RCC 7860 (cell line): ENCODE results near the gene COL4A3.

Experiments used
- DNase-seq: peaks from one replicate; pipeline ENCODE4 v3.0.0-alpha.2; 2015; ENCODE audit warnings: low spot score
- FAIRE-seq: peaks from 2 replicates; lab custom pipeline; 2012; peaks lifted over from hg19 to GRCh38; lab: Jason Lieb, UNC

The COL4A3 gene

DNA sequence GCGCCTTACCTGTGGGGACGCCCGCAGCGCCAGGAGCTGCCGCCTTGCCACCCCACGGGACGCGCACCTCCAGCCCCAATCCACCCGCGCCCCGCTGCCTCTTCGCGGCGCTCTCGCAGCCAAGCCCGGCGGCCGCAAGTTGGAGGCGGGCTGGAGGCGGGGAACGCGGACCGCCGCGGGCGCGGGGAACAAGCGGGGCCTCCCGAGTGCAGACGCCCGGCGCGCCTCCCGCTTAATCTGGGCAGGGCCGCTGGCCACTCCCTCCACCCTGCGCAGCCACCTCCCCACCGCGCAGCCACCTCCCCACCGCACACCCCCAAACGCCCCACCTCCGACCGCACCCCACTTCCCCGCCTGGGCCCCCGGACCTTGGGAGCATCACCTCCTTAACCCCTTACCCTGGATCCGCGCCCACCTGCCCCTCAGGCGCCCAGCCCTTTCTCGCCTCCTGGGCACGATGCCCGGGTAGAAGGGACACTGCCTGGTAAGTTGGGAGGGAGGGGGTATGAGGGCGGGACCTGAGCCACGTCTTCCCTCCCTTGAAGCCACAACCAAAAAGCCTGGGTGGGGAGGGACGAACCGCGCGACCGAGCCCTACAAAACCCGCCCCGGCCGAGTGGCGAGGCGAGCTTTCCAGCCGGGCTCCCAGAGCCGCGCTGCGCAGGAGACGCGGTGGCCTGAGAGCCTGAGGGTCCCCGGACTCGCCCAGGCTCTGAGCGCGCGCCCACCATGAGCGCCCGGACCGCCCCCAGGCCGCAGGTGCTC lies at the start of gene COL4A3, which contains the start of gene COL4A4:
TSS of gene COL4A3 (plus strand) at position 627 of the 765 bp plus-strand sequence. CDS start at position 730, 103 bp downstream.
TSS of gene COL4A4 (minus strand) at position 208 of the 765 bp plus-strand sequence. CDS start 16,722 bp downstream, outside the sequence.
- FAIRE-seq = no peak
- no peak for DNase-seq

DNA sequence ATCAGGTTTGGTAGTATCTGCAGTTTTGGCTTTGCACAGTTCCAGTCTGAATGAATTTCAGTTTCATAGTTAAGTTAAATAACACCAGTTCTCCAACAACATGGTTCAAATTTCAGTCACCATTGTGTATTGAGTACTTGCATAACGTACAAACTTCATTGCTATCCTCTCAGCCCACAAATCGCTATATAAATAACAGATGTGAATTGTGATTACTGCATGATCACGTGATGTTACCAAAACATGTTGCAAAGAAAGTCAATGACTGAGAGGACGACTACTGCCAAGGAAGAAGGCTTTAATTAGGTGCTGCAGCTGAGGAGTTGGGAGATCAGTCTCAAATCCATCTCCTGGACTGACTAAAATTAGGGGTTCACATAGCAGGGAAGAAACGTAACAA lies 48.7 kb upstream of the COL4A3 start:
- FAIRE-seq = no peak

DNA sequence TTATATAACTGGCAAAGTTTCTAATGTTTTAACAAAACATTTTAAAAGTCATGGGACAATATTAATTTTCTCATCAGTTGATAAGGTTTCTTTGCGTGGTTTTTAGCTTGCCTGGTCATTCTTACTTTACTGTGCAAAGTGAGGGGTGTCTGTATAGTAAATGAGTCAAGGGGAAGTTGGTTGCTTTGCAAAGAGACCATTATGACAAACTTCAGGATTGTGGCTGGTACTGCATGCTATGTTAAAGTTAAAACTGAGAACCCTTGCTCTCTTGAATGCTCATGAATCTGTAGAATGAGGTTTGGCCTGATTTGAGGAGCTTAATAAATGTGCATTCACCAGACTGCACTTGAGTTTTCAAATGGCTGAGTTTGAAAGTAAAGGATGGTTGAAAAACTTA lies 47.4 kb upstream of the COL4A3 start:
- DNase-seq = no peak
- FAIRE-seq = no peak

More for the DNA sequence above, 48.7 kb upstream of the COL4A3 start:
- DNase-seq = no peak

DNA sequence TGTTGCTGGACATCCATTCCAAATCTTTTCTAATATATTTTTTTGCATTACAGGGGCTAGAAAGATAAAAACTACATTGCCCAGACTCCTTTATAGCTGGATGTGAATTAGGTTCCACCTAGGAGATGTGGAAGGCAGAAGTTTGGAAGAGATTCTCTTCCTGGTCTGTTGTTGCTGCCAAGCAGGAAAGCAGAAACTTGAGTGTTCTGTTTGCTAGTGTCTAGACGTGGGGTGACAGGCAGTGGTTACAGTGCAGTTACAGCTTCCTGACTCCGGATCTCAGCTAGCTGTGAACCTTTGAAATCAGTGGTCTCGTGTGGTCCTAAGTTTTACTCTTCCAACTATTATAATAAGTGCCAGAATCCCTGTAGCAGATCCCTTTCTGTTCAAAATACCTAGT lies 46.6 kb upstream of the COL4A3 start:
- FAIRE-seq = no peak
- no peak for DNase-seq

DNA sequence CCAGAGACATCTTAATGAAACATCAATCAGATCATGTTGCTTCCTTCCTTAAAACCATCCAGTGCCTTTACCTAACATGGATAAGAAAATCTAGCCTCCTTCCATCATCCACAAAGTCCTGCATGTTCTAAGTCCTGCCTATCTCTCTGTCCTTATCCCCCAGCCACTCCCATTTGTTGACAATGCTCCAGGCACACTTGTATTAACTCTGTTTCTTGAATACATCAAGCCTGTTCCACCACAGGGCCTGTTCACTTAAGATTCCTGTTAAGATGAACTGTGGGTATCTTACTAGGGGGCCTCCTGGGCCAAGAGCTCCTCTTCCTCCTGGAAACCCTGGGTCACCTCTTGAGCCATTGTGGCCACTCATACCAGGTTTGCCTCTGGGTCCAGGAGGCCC lies 46.1 kb upstream of the COL4A3 start:
- FAIRE-seq (no peak), DNase-seq (no peak)

DNA sequence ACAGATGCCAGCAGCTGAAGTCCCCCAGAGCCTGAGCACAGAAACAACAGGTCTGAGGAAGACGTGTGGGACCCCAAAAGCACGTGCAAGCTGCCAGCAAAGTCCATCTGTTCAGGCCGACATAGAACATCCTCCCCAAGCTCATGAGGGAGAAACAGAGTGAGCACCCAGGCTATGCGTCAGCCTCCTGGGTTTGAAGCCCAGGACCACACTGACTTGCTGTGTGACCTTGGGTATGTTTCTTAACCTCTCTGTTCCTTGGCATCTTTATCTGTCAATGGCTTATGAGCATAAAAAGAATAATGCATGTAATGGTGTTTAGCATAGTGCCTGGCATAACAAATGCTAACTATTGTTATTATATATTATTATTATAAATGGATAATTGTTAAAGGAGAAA lies 40.7 kb upstream of the COL4A3 start:
- no peak for FAIRE-seq
- no peak for DNase-seq

DNA sequence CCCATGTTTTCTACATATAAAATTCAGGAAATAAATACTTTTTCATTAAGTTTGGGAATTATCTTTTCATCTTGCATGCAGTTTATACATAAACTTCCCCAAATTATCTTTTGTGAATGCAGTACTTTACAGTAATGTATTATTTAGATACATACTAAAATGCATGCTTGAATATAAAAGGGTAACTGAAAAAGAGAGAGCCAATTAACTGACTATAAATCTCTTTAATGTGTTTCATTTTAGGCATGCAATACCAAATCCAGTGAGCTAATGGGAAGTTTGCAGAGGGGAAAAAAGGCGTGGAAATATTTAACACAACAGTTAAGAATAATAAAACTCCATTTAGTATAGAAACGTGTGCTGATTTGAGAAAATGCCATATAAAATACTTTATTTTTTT lies 39.6 kb upstream of the COL4A3 start:
- DNase-seq (no peak), FAIRE-seq (no peak)

DNA sequence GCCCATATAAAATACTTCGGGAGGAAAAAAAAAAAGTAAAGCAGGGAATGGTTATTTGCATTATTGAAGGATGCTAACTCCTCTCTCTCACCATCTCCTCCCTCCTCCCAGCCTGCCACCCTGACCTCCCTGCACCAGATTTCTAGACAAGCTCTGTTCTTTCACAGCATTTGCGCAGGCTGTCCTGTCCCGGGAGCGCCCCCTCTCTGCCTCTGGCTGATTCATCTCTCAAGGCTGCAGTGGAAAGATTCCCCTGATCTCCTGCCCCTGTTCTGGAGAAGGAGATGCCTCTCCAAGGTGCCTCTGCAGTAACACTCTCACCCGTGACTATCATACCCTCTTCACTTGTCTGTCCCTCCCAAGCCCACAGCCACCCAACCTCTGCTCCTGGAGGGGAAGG lies 38.9 kb upstream of the COL4A3 start:
- no peak for FAIRE-seq

DNA sequence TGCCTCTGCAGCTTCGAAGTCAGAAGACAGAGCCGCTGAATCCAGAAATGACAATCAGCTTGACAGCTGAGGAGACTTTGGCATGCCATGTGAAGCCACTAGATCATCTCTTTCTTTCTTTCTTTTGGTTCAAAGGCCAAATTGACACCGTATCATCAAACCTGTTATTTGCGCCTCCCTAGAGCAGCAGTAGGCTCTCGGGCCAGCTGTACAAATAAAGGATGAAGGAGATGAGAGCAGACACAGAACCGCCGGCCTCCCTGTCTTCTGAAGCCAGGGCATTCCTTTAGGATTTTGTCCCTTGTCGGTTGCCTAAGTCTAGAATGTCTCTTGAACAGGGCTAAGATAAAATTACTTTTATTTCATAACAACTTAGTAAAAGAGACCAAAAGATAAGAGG lies 37.2 kb upstream of the COL4A3 start:
- FAIRE-seq = no peak
- DNase-seq = no peak

More for the DNA sequence above, 38.9 kb upstream of the COL4A3 start:
- DNase-seq = no peak

DNA sequence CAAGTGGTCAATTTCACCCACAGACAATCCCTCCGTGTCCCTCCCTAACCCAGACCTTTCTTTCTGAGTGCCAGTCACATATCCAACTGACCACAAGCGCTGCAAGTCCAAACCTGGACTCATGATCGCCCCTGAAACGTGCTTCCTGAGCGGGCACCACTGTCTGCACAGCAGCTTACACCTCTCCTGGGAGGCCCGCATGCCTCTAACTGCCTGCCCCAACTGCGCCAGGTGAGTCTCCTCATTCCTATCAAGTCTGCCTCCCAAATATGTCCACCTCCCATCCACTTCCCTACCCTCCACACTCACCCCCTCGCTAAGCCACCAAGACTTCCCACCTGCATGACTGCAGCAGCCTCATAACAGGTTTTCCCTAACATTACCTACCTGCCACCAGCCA lies 33.8 kb upstream of the COL4A3 start:
- FAIRE-seq (no peak), DNase-seq (no peak)

DNA sequence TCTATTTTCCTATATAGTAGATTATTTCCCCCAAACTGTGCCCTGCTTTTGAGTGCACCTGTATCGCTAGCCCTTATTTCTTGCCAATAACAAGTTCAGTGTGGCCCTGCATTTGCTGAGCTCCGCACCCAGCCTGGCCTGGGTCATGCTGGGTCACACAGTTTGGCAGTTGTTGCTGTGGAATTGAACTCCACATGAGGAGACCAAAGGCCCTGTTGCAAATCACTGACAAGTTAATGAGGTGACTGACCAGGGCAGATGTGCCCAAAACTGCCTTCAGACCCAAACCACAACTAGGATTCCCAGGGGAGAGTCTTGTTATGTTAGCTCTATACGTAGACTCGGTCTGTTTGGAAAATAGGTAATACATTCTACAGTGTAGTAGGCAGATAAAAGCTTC lies 31.4 kb upstream of the COL4A3 start:
- DNase-seq (no peak), FAIRE-seq (no peak)

DNA sequence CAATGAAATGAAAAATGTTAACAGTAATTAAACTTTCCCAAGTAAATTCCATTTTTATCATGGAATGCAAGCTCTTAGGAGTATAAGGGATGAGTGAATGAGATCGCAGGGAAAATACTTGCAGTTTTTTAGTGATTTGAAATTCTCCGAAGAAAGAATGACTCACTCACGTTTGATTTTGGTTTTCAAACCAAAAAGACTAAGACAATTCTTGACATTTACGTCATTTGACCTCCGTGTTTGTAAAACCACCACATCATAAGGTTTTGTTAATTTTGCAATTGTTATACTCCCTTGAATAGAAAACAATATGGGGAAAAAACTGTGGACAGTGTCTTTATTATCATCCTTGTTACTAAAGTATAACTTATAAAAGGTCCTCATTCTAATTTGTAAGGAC lies 29.8 kb upstream of the COL4A3 start:
- no peak for DNase-seq
- no peak for FAIRE-seq

DNA sequence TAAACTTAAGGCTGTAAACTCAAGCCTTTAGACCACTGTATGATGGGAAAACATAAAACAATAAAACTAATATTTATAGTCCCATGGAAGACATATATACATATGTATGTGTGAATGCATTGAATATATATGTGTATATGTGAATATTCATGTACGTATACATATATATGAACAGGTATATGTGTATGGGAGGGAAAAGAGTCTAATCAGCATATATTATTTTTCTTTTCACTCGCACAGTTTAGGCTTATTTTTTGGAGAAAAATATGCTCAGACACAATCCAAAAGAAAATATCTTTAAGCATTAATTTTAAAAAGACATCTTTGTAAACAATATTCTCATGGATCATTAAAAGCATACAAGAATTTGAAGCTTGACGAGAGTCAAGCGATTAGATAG lies 23.1 kb upstream of the COL4A3 start:
- no peak for DNase-seq
- no peak for FAIRE-seq

DNA sequence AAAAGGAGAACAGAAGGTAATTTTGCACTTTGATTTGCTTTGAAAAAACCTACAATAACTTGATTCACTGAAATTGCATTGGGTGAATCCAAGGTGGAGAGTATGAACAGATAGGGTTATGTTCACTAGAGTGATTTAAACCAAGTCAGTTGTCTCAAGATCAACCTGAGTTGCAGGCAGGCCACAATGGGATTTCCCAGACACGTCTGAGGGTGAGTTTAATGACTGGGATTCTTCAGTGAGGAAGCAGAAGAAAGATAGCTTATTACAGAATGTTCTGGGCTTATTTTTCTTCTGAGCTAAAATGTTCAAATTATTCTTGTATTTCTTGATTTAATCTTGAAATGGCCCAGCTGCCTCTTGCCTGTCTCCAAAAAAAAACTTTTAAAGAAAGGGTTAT lies 20.5 kb upstream of the COL4A3 start:
- DNase-seq = no peak
- FAIRE-seq = no peak

DNA sequence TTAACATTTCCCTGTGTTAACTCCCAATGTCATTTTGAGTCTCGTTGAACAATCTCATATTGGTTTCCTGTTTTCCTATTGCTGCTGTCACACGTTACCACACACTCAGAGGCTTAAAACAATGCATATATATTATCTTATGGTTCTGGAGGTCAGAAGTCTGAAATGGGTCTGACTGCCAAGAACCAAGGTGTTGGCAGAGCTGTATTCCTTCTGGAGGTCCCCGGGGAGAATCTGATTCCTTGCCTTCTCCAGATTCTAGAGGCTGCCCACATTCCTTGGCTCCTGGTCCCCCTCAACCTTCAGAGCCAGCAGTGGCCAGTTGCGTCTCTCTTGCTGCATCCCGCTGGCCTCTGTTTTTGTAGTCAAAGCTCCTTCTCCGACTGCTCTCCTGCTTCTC lies 18.0 kb upstream of the COL4A3 start:
- FAIRE-seq (no peak), DNase-seq (no peak)

DNA sequence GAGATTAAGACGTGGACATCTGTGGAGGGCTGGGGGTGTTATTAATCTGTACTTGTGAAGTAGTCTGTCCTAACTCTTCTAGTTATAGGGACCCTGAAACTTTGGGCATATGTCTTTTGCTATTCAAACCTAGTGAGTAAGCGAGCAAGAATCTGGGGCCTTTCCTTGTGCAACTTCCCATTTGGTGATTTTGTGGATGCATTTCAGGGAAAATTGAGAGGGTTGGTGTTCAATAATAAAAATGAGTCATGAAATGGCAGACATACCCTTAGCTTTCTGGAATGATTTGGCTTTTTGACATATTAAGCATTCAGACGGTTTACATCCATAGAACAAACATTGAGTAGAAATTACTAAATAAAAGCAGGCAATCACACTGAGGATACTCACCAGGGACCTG lies 17.4 kb upstream of the COL4A3 start:
- no peak for FAIRE-seq
- no peak for DNase-seq

DNA sequence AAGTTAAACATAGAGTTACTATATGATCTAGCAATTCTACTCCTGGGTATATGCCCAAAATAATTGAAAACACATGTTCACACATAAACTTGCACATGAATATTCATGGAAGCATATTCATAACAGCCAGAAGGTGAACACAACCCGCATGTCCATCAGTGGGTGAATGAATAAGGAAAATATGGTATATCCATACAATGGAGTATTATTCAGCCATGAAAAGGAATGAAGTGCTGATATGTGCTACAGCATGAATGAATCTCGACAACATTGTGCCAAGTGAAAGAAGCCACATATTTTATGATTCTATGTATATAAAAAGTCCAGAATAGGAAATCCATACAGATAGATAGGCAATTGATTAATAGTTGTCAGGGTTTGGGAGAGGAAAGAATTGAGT lies 16.3 kb upstream of the COL4A3 start:
- DNase-seq (no peak), FAIRE-seq (no peak)

DNA sequence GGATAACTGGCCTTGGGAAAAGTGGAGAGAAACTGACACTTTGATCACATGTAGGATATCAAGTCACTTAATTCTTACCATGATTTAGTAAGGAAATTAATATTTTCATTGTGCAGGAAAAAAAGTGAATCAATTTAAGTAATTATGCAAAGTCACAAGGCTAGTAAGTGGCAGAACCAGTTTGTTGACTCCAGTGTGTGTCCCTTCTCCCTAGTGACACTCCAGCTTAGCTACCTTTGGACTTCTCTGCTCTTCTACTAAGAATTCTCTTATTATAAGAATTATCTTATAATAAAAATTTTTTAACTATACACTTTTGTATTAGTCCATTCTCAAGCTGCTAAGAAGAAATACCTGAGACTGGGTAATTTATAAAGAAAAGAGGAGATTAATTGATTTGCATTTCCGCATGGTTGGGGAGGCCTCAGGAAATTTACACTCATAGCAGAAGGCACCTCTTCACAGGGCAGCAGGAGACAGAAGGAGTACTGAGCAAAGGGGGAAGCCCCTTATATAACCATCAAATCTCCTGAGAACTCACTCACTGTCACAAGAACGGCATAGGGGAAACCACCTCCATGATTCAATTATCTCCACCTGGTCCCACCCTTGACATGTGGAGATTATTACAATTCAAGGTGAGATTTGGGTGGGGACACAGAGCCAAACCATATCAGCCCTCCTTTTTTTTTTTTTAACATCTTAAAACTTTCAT lies 14.0 kb upstream of the COL4A3 start:
- FAIRE-seq = no peak

DNA sequence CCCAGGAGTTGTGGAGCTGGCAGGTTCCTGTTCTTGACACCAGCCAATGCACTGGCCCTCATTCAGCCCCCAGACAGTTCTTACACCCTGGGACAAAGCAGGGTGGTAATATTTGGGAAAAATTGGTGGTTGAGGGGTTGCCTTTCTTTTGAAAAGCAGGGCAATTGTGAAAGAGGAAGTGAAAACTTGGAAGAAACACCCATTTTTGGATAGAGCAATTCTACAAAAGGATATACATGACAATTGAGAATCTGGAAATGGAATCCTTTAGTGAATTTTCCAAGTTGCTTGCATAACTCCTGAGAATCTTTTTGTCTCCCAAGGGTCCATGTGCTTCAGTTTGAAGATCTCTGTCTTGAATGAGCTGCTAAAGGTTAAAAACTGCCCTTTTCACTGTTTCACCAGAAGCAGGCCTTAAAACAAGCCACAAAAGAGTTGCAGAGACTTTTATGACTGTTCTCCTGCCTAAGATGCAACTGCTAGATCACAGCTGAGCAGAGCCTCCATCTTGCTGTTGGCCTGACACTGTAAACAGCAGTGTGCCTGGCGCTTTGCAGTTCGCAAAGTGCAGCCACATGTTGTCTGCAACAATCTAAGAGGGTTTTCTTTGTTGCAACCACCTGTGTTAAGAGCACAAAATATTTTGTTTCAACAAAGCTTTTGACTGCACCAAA lies 12.2 kb upstream of the COL4A3 start:
- FAIRE-seq (no peak), DNase-seq (no peak)

More for the DNA sequence above, 14.0 kb upstream of the COL4A3 start:
- no peak for DNase-seq

DNA sequence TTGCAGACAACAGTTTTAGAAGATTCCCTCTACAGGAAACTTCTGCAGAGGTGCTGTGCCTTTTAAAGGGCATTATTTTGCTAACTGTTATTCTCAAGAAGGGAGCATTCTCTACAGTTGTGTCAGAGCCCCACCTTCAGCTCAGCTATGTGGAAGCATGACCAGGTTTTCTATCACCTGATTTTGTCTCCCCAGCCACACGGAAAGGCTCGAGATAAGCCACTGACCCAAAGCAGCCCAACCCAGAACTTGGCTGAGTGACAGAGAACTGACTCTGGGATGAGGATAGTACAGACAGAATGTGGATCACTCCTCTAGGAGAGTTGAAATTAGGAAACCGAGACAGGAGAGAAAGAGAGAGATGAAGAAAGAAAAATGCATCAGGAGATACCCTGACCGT lies 11.1 kb upstream of the COL4A3 start:
- FAIRE-seq (no peak), DNase-seq (no peak)

DNA sequence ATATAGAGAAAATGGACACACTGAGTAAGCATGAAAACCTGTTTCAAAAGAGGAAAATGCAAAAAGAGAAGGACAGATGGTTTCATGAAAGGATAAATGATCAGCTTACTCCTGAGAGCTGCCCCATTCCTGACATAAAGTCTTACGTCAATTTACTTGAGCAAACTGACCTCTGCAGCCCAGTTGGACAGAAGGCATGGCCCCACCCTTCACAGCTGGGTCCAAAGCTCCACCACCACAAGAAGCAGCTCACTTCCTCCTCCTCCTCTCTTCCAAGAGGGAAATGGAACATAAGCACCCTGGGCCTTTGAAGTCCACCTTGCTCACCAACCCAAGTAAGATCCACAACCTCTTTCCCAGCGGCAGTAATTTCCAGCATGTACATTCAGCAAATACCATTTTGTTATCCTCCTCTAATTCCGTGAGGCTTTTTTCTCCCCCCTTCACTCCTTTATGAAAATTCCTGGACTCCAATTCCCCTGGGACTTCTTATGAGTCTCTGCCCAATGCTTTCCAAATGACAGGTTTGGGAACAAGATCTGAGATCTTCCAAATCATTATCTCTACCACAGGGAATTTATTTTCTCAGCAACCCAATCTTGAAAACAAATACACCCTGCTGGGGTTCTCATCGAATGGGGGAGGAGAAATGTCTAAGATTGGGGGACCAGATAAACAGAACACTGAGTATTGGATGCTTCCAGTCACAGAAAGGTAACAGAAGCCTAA lies 10.5 kb upstream of the COL4A3 start:
- FAIRE-seq (no peak), DNase-seq (no peak)
